A549 (cell line): ENCODE measurements around the gene SHC3.

Experiments used
- CHD2 ChIP-seq: fragments of 150-350 bp; IDR thresholded peaks from 2 replicates; pipeline ENCODE4 v1.6.1; 2014; ENCODE audit warnings: low read length; ENCODE audit not compliant: partially characterized antibody
- CTCF ChIP-seq: fragments of >200 bp; sonication (Bioruptor Twin); formaldehyde crosslinking; IDR thresholded peaks from 3 replicates; pipeline ENCODE4 v1.5.1; 2016
- ESRRA ChIP-seq: fragments of 150-350 bp; IDR thresholded peaks from 2 replicates; pipeline ENCODE4 v1.6.1; 2014; ENCODE audit warnings: mild to moderate bottlenecking, low read length, borderline replicate concordance
- GATA3 ChIP-seq: IDR thresholded peaks from 2 replicates; pipeline ENCODE4 v1.6.1; 2012; ENCODE audit warnings: borderline replicate concordance
- JUN ChIP-seq, 2 experiments: fragments of >200 bp; sonication (Bioruptor Twin); formaldehyde crosslinking; IDR thresholded peaks; 2 replicates in 1 of 2; 3 replicates in 1 of 2; pipeline ENCODE4 v1.6.1; 2016 to 2017
- MAX ChIP-seq: IDR thresholded peaks from 2 replicates; pipeline ENCODE4 v1.6.1; 2012
- RCOR1 ChIP-seq: fragments of 150-350 bp; IDR thresholded peaks from 2 replicates; pipeline ENCODE4 v1.6.1; 2014; ENCODE audit warnings: antibody characterized with exemption, low read length, low read depth

- TF ChIP-seq RCOR1 (no peak), ESRRA (no peak), GATA3 (no peak), CTCF (no peak), CHD2 (no peak), JUN (IDR thresholded peaks at IDR 0.05) (no peak), MAX (no peak)
Measured at GRCh38 chr9:89109666-89110065, 69.0 kb downstream of the SHC3 start.
